ENCODE results near the gene RUNX2. TPM values are rescaled to one million over a fixed set of nuclear protein-coding genes. Genes with fewer than 3 reads are reported as not detected.

RUNX2 gene
- total and polyA plus RNA-seq, 2 of the 8 experiments (the other 6 are each of a cell fraction or from before 2014, with no cell fraction given), result 0.26 to 1.2 TPM

DNA sequence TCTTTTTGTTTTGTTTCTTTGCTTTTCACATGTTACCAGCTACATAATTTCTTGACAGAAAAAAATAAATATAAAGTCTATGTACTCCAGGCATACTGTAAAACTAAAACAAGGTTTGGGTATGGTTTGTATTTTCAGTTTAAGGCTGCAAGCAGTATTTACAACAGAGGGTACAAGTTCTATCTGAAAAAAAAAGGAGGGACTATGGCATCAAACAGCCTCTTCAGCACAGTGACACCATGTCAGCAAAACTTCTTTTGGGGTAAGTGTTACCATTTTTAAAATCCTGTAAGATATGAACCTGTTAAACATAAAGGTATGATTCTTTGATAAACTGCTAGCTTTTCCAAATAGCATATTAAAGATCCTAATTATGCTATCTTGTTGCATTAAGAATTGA lies 393 bp downstream of the RUNX2 start (continued):
- TF ChIP-seq PHF8 (conservative IDR thresholded peaks at IDR 0.05; ENCODE audit: low read depth, low read length) (no peak), TEAD4 (IDR thresholded peaks at IDR 0.05; ENCODE audit: low read depth, low read length) (no peak), SIRT6 (IDR thresholded peaks at IDR 0.05; ENCODE audit: low read length) (no peak)

Measured in H1 (cell line).